Gastroesophageal sphincter (tissue), 4 donors: ENCODE measurements around the gene BTN3A1. TPM values are rescaled to one million over a fixed set of nuclear protein-coding genes. Genes with fewer than 3 reads are reported as not detected.
"Not testable (repeated sequence)": the region's sequence is repeated elsewhere in the genome, so short reads cannot be mapped to it uniquely, and the experiment has no call there.

Experiments
- ATAC-seq: fragments of 150-250 bp; one replicate; pipeline ENCODE4 v1.9.1; 2016; ENCODE audit warnings: mild to moderate bottlenecking, moderate library complexity
- H3K27ac ChIP-seq, 4 donors: fragments of 200-600 bp; sonication (generic) in 3 of 4; 1 replicate in 3 of 4; 2 replicates in 1 of 4; pipeline ENCODE4 v1.5.1; 2016 to 2019
- H3K27me3 ChIP-seq: fragments of 200-600 bp; sonication (generic); one replicate; pipeline ENCODE4 v1.5.1; 2019
- H3K36me3 ChIP-seq, 2 donors: fragments of 200-600 bp; sonication (generic); one replicate each; pipeline ENCODE4 v1.5.1; 2019; ENCODE audit warnings: control low read depth in 1 of 2
- H3K4me1 ChIP-seq, 3 donors: fragments of 200-600 bp; sonication (generic); 1 replicate in 2 of 3; 2 replicates in 1 of 3; pipeline ENCODE4 v1.5.1; 2016 to 2019; ENCODE audit warnings: control low read depth in 2 of 3
- H3K4me3 ChIP-seq, 2 donors: fragments of 200-600 bp; sonication (generic); one replicate each; pipeline ENCODE4 v1.5.1; 2019; ENCODE audit warnings: mild to moderate bottlenecking in 1 of 2, moderate library complexity in 1 of 2
- H3K9me3 ChIP-seq, 3 donors: fragments of 200-600 bp; sonication (generic); one replicate each; pipeline ENCODE4 v1.5.1; 2017 to 2019; ENCODE audit warnings: control low read depth in 2 of 3
- EP300 ChIP-seq: sonication (generic); formaldehyde crosslinking; IDR thresholded peaks from one replicate; pipeline ENCODE4 v1.6.1; 2017; ENCODE audit warnings: antibody characterized with exemption, mild to moderate bottlenecking
- POLR2A ChIP-seq, 2 donors: fragments of 450-650 bp; IDR thresholded peaks; one replicate each; pipeline ENCODE4 v1.6.1; 2017; ENCODE audit warnings: antibody characterized with exemption in 2 of 2, mild to moderate bottlenecking in 2 of 2, moderate library complexity in 1 of 2
- POLR2AphosphoS5 ChIP-seq: sonication (generic); formaldehyde crosslinking; IDR thresholded peaks from one replicate; pipeline ENCODE4 v1.6.1; 2017; ENCODE audit warnings: antibody characterized with exemption
- WGBS, 2 donors: methylation state at CpG; one replicate each; pipeline ENCODE4 v1.1.5; 2018; ENCODE audit warnings: low coverage in 1 of 2; 5-methylcytosine and 5-hydroxymethylcytosine counted together
- total RNA-seq, 4 donors: library from RNA; depleted of rRNA; stranded (reverse); fragments of >200 nt; gene quantifications; one replicate each; pipeline ENCODE4 v1.1.0, GENCODE V29; 2016
- TF ChIP-seq, protein P1 (sequence below), 4 experiments: fragments of 200-600 bp in 2 of 4; fragments of 450-650 bp in 2 of 4; sonication (generic) in 1 of 4; IDR thresholded peaks; one replicate each; pipeline ENCODE4 v1.5.1; 2017 to 2019; ENCODE audit warnings: antibody characterized with exemption in 4 of 4, mild to moderate bottlenecking in 2 of 4, moderate library complexity in 2 of 4

Gene BTN3A1
- total RNA-seq, 4 donors from 2014 or later, result 7.5 to 14.3 (median 8.2) TPM

DNA sequence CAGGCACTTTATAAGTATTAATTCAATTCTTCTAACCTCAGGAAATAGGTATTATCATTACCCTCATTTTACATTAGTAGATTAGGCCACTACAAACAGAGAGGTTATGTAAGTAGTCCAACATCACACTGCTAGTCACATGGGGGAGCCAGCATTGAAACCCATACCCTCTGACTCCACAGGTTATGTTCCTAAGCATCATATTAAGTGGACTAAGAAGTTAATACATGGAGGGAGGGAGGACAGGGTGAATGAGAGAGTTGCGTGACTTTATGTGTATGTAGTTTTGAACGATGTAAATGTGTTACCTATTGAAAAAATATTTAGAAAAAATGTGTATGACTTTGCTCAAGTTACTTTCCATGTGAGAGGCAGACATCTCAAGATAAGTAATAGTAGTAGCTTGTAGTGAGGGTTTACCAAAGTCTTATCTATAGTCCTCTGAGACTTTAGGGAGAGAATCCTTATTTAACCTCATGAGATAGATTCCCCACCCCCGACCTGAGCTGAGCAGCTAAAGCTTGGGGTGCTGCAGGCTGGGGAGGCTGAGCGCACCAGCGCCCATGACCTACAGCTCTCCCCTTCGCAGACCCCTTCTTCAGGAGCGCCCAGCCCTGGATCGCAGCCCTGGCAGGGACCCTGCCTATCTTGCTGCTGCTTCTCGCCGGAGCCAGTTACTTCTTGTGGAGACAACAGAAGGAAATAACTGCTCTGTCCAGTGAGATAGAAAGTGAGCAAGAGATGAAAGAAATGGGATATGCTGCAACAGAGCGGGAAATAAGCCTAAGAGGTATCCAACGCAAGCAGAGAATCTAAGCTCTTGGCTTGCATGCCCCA is 29.5 kb upstream of the BTN3A1 start:
- 82 to 84% methylated on average over 4 to 5 of the region's 12 CpGs for WGBS, 2 donors
- no peaks in the 10 kb centered on the region for H3K4me1 ChIP-seq
- H3K9me3 ChIP-seq, result no peaks in the 10 kb centered on the region
- no peak for ATAC-seq
- H3K27ac ChIP-seq, result no peak overlapping the region
- TF ChIP-seq EP300 (no peak), POLR2A (IDR thresholded peaks at IDR 0.05) (no peak), POLR2AphosphoS5 (no peak)
- TF ChIP-seq, protein P1, sequence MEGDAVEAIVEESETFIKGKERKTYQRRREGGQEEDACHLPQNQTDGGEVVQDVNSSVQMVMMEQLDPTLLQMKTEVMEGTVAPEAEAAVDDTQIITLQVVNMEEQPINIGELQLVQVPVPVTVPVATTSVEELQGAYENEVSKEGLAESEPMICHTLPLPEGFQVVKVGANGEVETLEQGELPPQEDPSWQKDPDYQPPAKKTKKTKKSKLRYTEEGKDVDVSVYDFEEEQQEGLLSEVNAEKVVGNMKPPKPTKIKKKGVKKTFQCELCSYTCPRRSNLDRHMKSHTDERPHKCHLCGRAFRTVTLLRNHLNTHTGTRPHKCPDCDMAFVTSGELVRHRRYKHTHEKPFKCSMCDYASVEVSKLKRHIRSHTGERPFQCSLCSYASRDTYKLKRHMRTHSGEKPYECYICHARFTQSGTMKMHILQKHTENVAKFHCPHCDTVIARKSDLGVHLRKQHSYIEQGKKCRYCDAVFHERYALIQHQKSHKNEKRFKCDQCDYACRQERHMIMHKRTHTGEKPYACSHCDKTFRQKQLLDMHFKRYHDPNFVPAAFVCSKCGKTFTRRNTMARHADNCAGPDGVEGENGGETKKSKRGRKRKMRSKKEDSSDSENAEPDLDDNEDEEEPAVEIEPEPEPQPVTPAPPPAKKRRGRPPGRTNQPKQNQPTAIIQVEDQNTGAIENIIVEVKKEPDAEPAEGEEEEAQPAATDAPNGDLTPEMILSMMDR (IDR thresholded peaks at IDR 0.05), result no peak
- no peaks in the 10 kb centered on the region for H3K27me3 ChIP-seq
- H3K36me3 ChIP-seq, result peaks cover 0 to 42% of the 10 kb centered on the region in 2 donors
- H3K4me3 ChIP-seq, result no peak overlapping the region

DNA sequence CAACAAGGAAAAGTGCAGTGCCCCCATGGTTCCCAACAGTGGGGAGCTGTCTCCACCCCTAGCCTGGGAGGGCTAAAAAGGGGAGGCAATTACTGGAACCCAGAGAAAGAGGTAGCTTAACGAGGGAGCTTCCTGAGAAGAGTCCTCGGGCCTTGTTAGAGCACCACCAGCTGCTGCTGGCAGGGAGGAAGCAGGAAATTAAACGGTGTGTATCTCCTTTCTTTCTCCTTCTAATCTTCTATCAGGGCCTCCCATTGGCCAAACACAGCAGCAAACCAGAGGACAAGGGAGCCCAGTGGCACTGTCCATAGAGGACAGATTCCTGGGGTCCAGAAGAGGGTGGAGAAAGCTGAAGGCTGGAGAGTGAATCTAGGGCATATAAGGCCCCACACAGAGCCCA is 26.8 kb upstream of the BTN3A1 start:
- 54% methylated on average over 2 of the region's 3 CpGs; no CpG with 5 or more reads in 1 of the 2 donors for WGBS, 2 donors
- H3K27me3 ChIP-seq, result no peaks in the 10 kb centered on the region
- no peaks in the 10 kb centered on the region for H3K4me1 ChIP-seq
- no peak overlapping the region for H3K4me3 ChIP-seq
- no peaks in the 10 kb centered on the region for H3K9me3 ChIP-seq
- H3K36me3 ChIP-seq, result peaks cover 0 to 31% of the 10 kb centered on the region in 2 donors
- no peak overlapping the region for H3K27ac ChIP-seq
- no peak for TF ChIP-seq POLR2AphosphoS5
- no peak for TF ChIP-seq EP300
- ATAC-seq, result no peak

DNA sequence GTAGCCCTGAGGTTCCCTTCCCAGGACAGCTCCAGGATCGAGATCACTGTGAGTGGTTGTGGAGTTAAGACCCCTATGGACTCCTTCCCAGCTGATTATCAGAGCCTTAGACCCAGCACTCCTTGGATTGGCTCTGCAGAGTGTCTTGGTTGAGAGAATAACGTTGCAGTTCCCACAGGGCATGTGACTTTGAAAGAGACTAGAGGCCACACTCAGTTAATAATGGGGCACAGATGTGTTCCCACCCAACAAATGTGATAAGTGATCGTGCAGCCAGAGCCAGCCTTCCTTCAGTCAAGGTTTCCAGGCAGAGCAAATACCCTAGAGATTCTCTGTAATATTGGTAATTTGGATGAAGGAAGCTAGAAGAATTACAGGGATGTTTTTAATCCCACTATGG is 24.4 kb upstream of the BTN3A1 start:
- no peak overlapping the region for H3K4me3 ChIP-seq
- ATAC-seq, result no peak
- TF ChIP-seq, protein P1 (IDR thresholded peaks at IDR 0.05), result no peak
- TF ChIP-seq POLR2AphosphoS5, result no peak
- TF ChIP-seq EP300, result no peak
- H3K36me3 ChIP-seq, result peaks cover 0 to 23% of the 10 kb centered on the region in 2 donors
- no peaks in the 10 kb centered on the region for H3K9me3 ChIP-seq
- WGBS, 2 donors, result 55% methylated on average over 2 of the region's 3 CpGs; no CpG with 5 or more reads in 1 of the 2 donors
- no peak overlapping the region for H3K27ac ChIP-seq
- H3K4me1 ChIP-seq, result peaks cover 0 to 3% (median 0%) of the 10 kb centered on the region in 3 donors
- no peaks in the 10 kb centered on the region for H3K27me3 ChIP-seq

DNA sequence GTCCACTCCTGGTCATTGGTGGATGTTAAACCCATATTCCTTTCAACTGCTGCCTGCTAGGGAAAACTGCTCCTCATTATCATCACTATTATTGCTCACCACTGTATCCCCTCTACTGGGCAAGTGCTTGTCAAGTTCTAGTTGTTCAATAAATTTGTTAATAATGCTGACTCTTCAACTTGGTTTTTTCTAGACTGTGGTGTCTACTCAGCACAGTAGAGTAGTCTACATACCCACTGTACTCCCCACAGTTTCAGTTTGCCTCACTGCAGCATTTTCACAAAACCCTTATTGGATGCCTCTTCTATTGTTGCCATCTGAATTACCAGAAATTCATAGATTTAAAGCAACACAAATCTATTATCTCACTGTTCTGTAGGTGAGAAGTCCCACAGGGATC is 23.9 kb upstream of the BTN3A1 start:
- not testable (repeated sequence) for ATAC-seq, H3K4me1 ChIP-seq, H3K9me3 ChIP-seq, H3K4me3 ChIP-seq, H3K27me3 ChIP-seq, H3K27ac ChIP-seq
- H3K36me3 ChIP-seq, result peaks cover 0 to 19% of the 10 kb centered on the region in 2 donors

DNA sequence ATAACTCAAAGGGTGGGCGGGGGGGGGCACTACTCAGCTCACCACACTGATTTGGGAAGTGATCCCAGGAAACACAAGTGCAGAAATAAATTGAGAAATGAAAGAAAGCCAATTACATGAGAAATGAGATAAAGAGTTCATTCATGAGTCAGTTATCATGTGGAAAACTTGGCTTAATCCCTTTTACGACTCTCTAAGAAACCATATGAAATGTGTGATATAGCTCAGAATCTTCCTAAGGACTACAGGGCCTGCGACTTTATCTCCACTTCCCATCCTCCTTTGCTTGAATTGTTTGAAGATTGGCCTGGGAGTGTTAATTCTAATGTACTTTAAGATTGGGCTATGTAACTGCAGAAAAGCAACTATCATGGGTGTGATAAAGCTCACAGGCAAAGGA is 22.8 kb upstream of the BTN3A1 start:
- no peak for TF ChIP-seq POLR2AphosphoS5
- TF ChIP-seq, protein P1 (IDR thresholded peaks at IDR 0.05), result no peak
- TF ChIP-seq POLR2A (IDR thresholded peaks at IDR 0.05), result no peak

DNA sequence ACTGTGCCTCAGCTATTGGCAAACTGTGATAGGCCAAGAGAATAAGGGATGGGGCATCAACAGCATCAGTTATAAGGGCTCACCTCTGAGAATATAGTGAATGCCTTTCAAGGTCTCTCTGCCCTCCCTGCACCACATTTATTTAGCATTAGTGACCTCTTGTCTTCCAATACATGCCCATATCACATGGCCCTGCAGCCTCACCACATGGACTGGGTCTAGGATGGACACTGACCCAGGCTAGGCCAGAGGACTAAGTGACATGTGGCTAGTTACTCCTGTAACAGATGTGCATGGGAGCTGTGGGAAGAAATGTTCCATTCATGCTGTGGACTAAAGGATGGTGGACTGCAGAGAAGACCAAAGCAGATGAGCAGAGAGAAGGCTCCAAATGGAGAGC is 22.3 kb upstream of the BTN3A1 start:
- no peak for TF ChIP-seq POLR2AphosphoS5
- TF ChIP-seq, protein P1 (IDR thresholded peaks at IDR 0.05), result no peak
- no peak for TF ChIP-seq EP300
- no peak for TF ChIP-seq POLR2A (IDR thresholded peaks at IDR 0.05)
- Histone ChIP-seq H3K4me1 (peaks cover 0 to 15% (median 0%) of the 10 kb centered on the region in 3 donors), H3K36me3 (peaks cover 0 to 11% of the 10 kb centered on the region in 2 donors), H3K4me3 (no peak overlapping the region), H3K9me3 (no peaks in the 10 kb centered on the region), H3K27ac (no peak overlapping the region), H3K27me3 (no peaks in the 10 kb centered on the region)
- no peak for ATAC-seq

More for the DNA sequence above, 22.8 kb upstream of the BTN3A1 start:
- 61 to 77% methylated on average over 2 to 3 of the region's 3 CpGs for WGBS, 2 donors
- Histone ChIP-seq H3K9me3 (no peaks in the 10 kb centered on the region), H3K27me3 (no peaks in the 10 kb centered on the region), H3K4me3 (no peak overlapping the region), H3K4me1 (peaks cover 0 to 12% (median 0%) of the 10 kb centered on the region in 3 donors), H3K36me3 (peaks cover 0 to 15% of the 10 kb centered on the region in 2 donors), H3K27ac (no peak overlapping the region)
- no peak for ATAC-seq
